A549 (cell line): ENCODE results near the gene PAGR1. TPM values are rescaled to one million over a fixed set of nuclear protein-coding genes. Genes with fewer than 3 reads are reported as not detected.

ENCODE experiments used
- ATAC-seq, 2 experiments: fragments of 200-7000 bp in 1 of 2; fragments of >200 bp in 1 of 2; cut with Nextera tagmentation in 1 of 2; cut with Tn5 transposase in 1 of 2; 3 replicates each; pipeline versions ENCODE4 v1.8.0 to v1.9.1; 2018 to 2020; ENCODE audit warnings: mild to moderate bottlenecking in 1 of 2, moderate library complexity in 1 of 2
- CTCF ChIA-PET: fragments of 300-600 bp; sonication (Branson Sonifier 250); formaldehyde crosslinking; extraction: SDS; loops from one replicate; lab custom pipeline; 2021; ENCODE audit warnings: antibody characterized with exemption, inconsistent platforms; lab: Yijun Ruan, JAX
- POLR2A ChIA-PET: fragments of 350-600 bp; formaldehyde crosslinking; extraction: SDS; loops from one replicate; lab custom pipeline; 2021; ENCODE audit warnings: antibody characterized with exemption, inconsistent platforms; lab: Yijun Ruan, JAX
- DNase-seq, 2 experiments: peaks; one replicate each; pipeline versions ENCODE4 v3.0.0 to v3.0.0-alpha.2; 2011 to 2016; ENCODE audit warnings: low read depth in 1 of 2, low spot score in 1 of 2
- FAIRE-seq: peaks from 2 replicates; lab custom pipeline; 2011; peaks lifted over from hg19 to GRCh38; lab: Jason Lieb, UNC
- H3K27ac ChIP-seq, 2 experiments: fragments of >200 bp; sonication (Bioruptor Twin); formaldehyde crosslinking; 3 replicates each; pipeline ENCODE4 v1.5.1; 2016 to 2017
- H3K4me1 ChIP-seq: fragments of >200 bp; sonication (Bioruptor Twin); formaldehyde crosslinking; 3 replicates; pipeline ENCODE4 v1.6.1; 2016
- H3K4me2 ChIP-seq: fragments of >200 bp; sonication (Bioruptor Twin); formaldehyde crosslinking; 3 replicates; pipeline ENCODE4 v1.6.1; 2016
- H3K4me3 ChIP-seq: fragments of >200 bp; sonication (Bioruptor Twin); formaldehyde crosslinking; 3 replicates; pipeline ENCODE4 v1.5.1; 2016
- H3K9me3 ChIP-seq: fragments of >200 bp; sonication (Bioruptor Twin); formaldehyde crosslinking; 3 replicates; pipeline ENCODE4 v1.6.1; 2016
- ATOH8 ChIP-seq: fragments of 250-450 bp; sonication (Bioruptor Pico); IDR thresholded peaks from 2 replicates; pipeline ENCODE4 v1.5.0; 2020; ENCODE audit warnings: low read depth, mild to moderate bottlenecking, moderate library complexity
- BCL3 ChIP-seq: fragments of >200 bp; sonication (Bioruptor Twin); formaldehyde crosslinking; IDR thresholded peaks from 3 replicates; pipeline ENCODE4 v1.6.1; 2016
- BHLHE40 ChIP-seq: IDR thresholded peaks from 2 replicates; pipeline ENCODE4 v1.6.1; 2012; ENCODE audit warnings: low read depth, low read length, inconsistent platforms
- CBX2 ChIP-seq: fragments of 200-600 bp; sonication (generic); IDR thresholded peaks from 2 replicates; pipeline ENCODE4 v1.6.1; 2016; ENCODE audit warnings: low read depth, mild to moderate bottlenecking, borderline replicate concordance
- CBX8 ChIP-seq: fragments of 200-600 bp; sonication (generic); IDR thresholded peaks from 2 replicates; pipeline ENCODE4 v1.6.1; 2016
- CEBPB ChIP-seq, 2 experiments: fragments of >200 bp in 1 of 2; sonication (Bioruptor Twin) in 1 of 2; formaldehyde crosslinking in 1 of 2; IDR thresholded peaks; 2 replicates each; pipeline ENCODE4 v1.6.1; 2012 to 2016
- CHD2 ChIP-seq: fragments of 150-350 bp; IDR thresholded peaks from 2 replicates; pipeline ENCODE4 v1.6.1; 2014; ENCODE audit warnings: low read length; ENCODE audit not compliant: partially characterized antibody
- CHD4 ChIP-seq: fragments of 200-600 bp; sonication (generic); IDR thresholded peaks from 2 replicates; pipeline ENCODE4 v1.6.1; 2016; ENCODE audit warnings: antibody characterized with exemption, mild to moderate bottlenecking, borderline replicate concordance
- E2F6 ChIP-seq: IDR thresholded peaks from 2 replicates; pipeline ENCODE4 v1.6.1; 2012; ENCODE audit warnings: low read depth, borderline replicate concordance
- EHMT2 ChIP-seq: fragments of 200-600 bp; sonication (generic); IDR thresholded peaks from 2 replicates; pipeline ENCODE4 v1.6.1; 2016; ENCODE audit warnings: antibody characterized with exemption, low read depth, mild to moderate bottlenecking, moderate library complexity
- ESRRA ChIP-seq: fragments of 150-350 bp; IDR thresholded peaks from 2 replicates; pipeline ENCODE4 v1.6.1; 2014; ENCODE audit warnings: mild to moderate bottlenecking, low read length, borderline replicate concordance
- FOSL2 ChIP-seq, 2 experiments: fragments of 450-650 bp in 1 of 2; fragments of >200 bp in 1 of 2; sonication (Bioruptor Twin) in 1 of 2; formaldehyde crosslinking; IDR thresholded peaks; 2 replicates each; pipeline versions ENCODE4 v1.5.0 to v1.6.1; 2016 to 2020; ENCODE audit warnings: mild to moderate bottlenecking in 1 of 2, moderate library complexity in 1 of 2
- FOXS1 ChIP-seq: fragments of 250-450 bp; sonication (Bioruptor Pico); IDR thresholded peaks from 2 replicates; pipeline ENCODE4 v1.5.0; 2020; ENCODE audit warnings: mild to moderate bottlenecking, moderate library complexity
- HES2 ChIP-seq: fragments of >200 bp; sonication (Bioruptor Twin); formaldehyde crosslinking; IDR thresholded peaks from 2 replicates; pipeline ENCODE4 v1.6.1; 2016
- HMGXB4 ChIP-seq: fragments of 250-450 bp; sonication (Bioruptor Pico); IDR thresholded peaks from 2 replicates; pipeline ENCODE4 v1.5.0; 2021; ENCODE audit warnings: mild to moderate bottlenecking, moderate library complexity, borderline replicate concordance
- KDM5A ChIP-seq: fragments of 200-600 bp; sonication (generic); IDR thresholded peaks from 2 replicates; pipeline ENCODE4 v1.6.1; 2016; ENCODE audit warnings: antibody characterized with exemption, mild to moderate bottlenecking
- MAFK ChIP-seq: fragments of 450-650 bp; IDR thresholded peaks from 2 replicates; pipeline ENCODE4 v1.6.1; 2014; ENCODE audit not compliant: partially characterized antibody
- MAX ChIP-seq: IDR thresholded peaks from 2 replicates; pipeline ENCODE4 v1.6.1; 2012
- MAZ ChIP-seq: fragments of 150-350 bp; IDR thresholded peaks from 2 replicates; pipeline ENCODE4 v1.6.1; 2014; ENCODE audit warnings: antibody characterized with exemption, low read depth, low read length, borderline replicate concordance
- NFE2L2 ChIP-seq: fragments of 150-350 bp; conservative IDR thresholded peaks from 2 replicates; pipeline ENCODE4 v1.6.1; 2014; ENCODE audit warnings: low read length
- PBX3 ChIP-seq: IDR thresholded peaks from 2 replicates; pipeline ENCODE4 v1.6.1; 2012
- PHF8 ChIP-seq: fragments of 200-600 bp; sonication (generic); IDR thresholded peaks from 2 replicates; pipeline ENCODE4 v1.6.1; 2016; ENCODE audit warnings: low read depth, mild to moderate bottlenecking, antibody characterized with exemption, moderate library complexity, borderline replicate concordance
- RAD21 ChIP-seq, 2 experiments: fragments of >200 bp in 1 of 2; sonication (Bioruptor Twin) in 1 of 2; formaldehyde crosslinking in 1 of 2; IDR thresholded peaks in 1 of 2; conservative IDR thresholded peaks in 1 of 2; 2 replicates in 1 of 2; 3 replicates in 1 of 2; pipeline ENCODE4 v1.6.1; 2012 to 2018; ENCODE audit warnings: inconsistent platforms in 1 of 2
- SREBF2 ChIP-seq: fragments of 450-650 bp; IDR thresholded peaks from 2 replicates; pipeline ENCODE4 v1.6.1; 2014; ENCODE audit warnings: mild to moderate bottlenecking, moderate library complexity
- TP53 ChIP-seq: fragments of 250-450 bp; sonication (Bioruptor Pico); IDR thresholded peaks from 2 replicates; pipeline ENCODE4 v1.5.0; 2021; ENCODE audit warnings: mild to moderate bottlenecking, moderate library complexity
- USF2 ChIP-seq: fragments of 450-650 bp; IDR thresholded peaks from 2 replicates; pipeline ENCODE4 v1.6.1; 2014; ENCODE audit warnings: antibody characterized with exemption
- ZSCAN20 ChIP-seq: fragments of 250-450 bp; sonication (Bioruptor Pico); IDR thresholded peaks from 2 replicates; pipeline ENCODE4 v1.8.0; 2022; ENCODE audit warnings: mild to moderate bottlenecking, moderate library complexity
- WGBS: methylation state at CpG from one replicate; pipeline ENCODE4 v1.1.6; 2017; ENCODE audit errors: missing lambda C conversion rate; 5-methylcytosine and 5-hydroxymethylcytosine counted together
- polyA plus RNA-seq, 4 experiments: library from polyadenylated mRNA; depleted of rRNA in 3 of 4; stranded (reverse); fragments of >200 nt; fragmentation: RNase III in 1 of 4; extraction: RNeasy Plus Mini Kit Qiagen cat#74134 plus additional on column Dnase treatment in 1 of 4; gene quantifications; 2 replicates in 3 of 4; 3 replicates in 1 of 4; pipeline ENCODE4 v1.2.3, GENCODE V29; 2011 to 2017

The PAGR1 gene
- polyA plus RNA-seq, 2 of the 4 experiments (the other 2 are of a cell fraction): 26.7 to 44.5 TPM

- no peak for ATAC-seq
- CTCF ChIA-PET: interaction anchor here (1.5 to 2.0 kb wide), 2 partner anchors 14 to 75 kb away, joined by 3 to 4 read pairs; no protein-coding TSS in a partner anchor
Measured at GRCh38 chr16:29775742-29776408, 40.1 kb upstream of the PAGR1 start.

GRCh38 chr16:29777576-29778350, 38.2 kb upstream of the PAGR1 start, which contains the start of gene ZG16:
ZG16 (plus strand) TSS chr16:29778256; CDS start chr16:29779267, 1,011 bp downstream.
- H3K27ac ChIP-seq: no peak within 1 kb of the TSS
- no peak within 1 kb of the TSS for H3K4me3 ChIP-seq
- no peaks in the 10 kb centered on the region for H3K9me3 ChIP-seq
- WGBS: 74% methylated on average over 9 of the region's 10 CpGs
- CTCF ChIA-PET: interaction anchor here (0.7 to 2.0 kb wide), 4 partner anchors 8 to 77 kb away, joined by 3 to 5 read pairs (median 4); no protein-coding TSS in a partner anchor
- POLR2A ChIA-PET: no interaction called here
- DNase-seq: no peak
- 0 out of 3 replicates have a peak within 1 kb of the TSS, but pooled peaks have one; percentile 23 for H3K4me2 ChIP-seq
- no peak for TF ChIP-seq MAZ
- no peak for TF ChIP-seq MAFK
- TF ChIP-seq FOXS1 (CRISPR knock-in tag): no peak
- TF ChIP-seq ZSCAN20: no peak
- no peak for TF ChIP-seq FOSL2 (IDR thresholded peaks at IDR 0.05)
- TF ChIP-seq FOSL2 (CRISPR knock-in tag; IDR thresholded peaks at IDR 0.05): no peak
- no peak for TF ChIP-seq ATOH8
- TF ChIP-seq MAX: no peak
- no peak for TF ChIP-seq BCL3
- no peak for TF ChIP-seq SREBF2
- no peak for TF ChIP-seq PBX3
- TF ChIP-seq NFE2L2: no peak
- no peak for TF ChIP-seq CHD4
- no peak for FAIRE-seq
- no peak for ATAC-seq
- H3K4me1 ChIP-seq: peaks cover 10% of the 10 kb centered on the region; the same call in 2 of the 3 replicates

More at GRCh38 chr16:29775742-29776408, 40.1 kb upstream of the PAGR1 start:
- no peak for TF ChIP-seq HES2
- no peak for TF ChIP-seq FOXS1 (CRISPR knock-in tag)
- TF ChIP-seq FOSL2 (IDR thresholded peaks at IDR 0.05): no peak
- no peak for TF ChIP-seq FOSL2 (CRISPR knock-in tag; IDR thresholded peaks at IDR 0.05)
- no peak for TF ChIP-seq USF2
- TF ChIP-seq CBX8: no peak
- no peak for TF ChIP-seq EHMT2
- no peak for TF ChIP-seq CEBPB (IDR thresholded peaks at IDR 0.05)
- no peak for TF ChIP-seq CHD4
- TF ChIP-seq TP53: no peak
- no peak for TF ChIP-seq CBX2
- no peak for TF ChIP-seq PHF8
- TF ChIP-seq E2F6: no peak
- TF ChIP-seq HMGXB4 (CRISPR knock-in tag): no peak
- TF ChIP-seq KDM5A: no peak
- TF ChIP-seq CHD2: no peak
- TF ChIP-seq BHLHE40: no peak
- TF ChIP-seq ESRRA: no peak
- TF ChIP-seq NFE2L2: no peak
- no peak for TF ChIP-seq RAD21 (conservative IDR thresholded peaks at IDR 0.05 in 1 of 2, IDR thresholded peaks at IDR 0.05 in 1 of 2)
- no peak for DNase-seq
- Histone ChIP-seq H3K27ac (no peak overlapping the region), H3K4me3 (no peak overlapping the region), H3K4me1 (peaks cover 10% of the 10 kb centered on the region; the same call in 2 of the 3 replicates), H3K9me3 (no peaks in the 10 kb centered on the region), H3K4me2 (no peak overlapping the region)
- WGBS: 58% methylated on average over 4 of the region's 4 CpGs
- POLR2A ChIA-PET: no interaction called here
- no peak for FAIRE-seq
